GM18511 (cell line): Measurements from ENCODE around the gene LRRN2.
"Not testable (repeated sequence)": the region's sequence is repeated elsewhere in the genome, so short reads cannot be mapped to it uniquely, and the experiment has no call there.

Experiments
- ATAC-seq: cut with Tn5 transposase; IDR thresholded peaks from one replicate; pipeline ENCODE4 v1.9.1; 2021; ENCODE audit warnings: mild to moderate bottlenecking, moderate library complexity; ENCODE audit not compliant: unreplicated experiment

LRRN2 gene

GRCh38 chr1:204576422-204576821 is 109.1 kb downstream of the LRRN2 start:
- ATAC-seq, result no peak

DNA sequence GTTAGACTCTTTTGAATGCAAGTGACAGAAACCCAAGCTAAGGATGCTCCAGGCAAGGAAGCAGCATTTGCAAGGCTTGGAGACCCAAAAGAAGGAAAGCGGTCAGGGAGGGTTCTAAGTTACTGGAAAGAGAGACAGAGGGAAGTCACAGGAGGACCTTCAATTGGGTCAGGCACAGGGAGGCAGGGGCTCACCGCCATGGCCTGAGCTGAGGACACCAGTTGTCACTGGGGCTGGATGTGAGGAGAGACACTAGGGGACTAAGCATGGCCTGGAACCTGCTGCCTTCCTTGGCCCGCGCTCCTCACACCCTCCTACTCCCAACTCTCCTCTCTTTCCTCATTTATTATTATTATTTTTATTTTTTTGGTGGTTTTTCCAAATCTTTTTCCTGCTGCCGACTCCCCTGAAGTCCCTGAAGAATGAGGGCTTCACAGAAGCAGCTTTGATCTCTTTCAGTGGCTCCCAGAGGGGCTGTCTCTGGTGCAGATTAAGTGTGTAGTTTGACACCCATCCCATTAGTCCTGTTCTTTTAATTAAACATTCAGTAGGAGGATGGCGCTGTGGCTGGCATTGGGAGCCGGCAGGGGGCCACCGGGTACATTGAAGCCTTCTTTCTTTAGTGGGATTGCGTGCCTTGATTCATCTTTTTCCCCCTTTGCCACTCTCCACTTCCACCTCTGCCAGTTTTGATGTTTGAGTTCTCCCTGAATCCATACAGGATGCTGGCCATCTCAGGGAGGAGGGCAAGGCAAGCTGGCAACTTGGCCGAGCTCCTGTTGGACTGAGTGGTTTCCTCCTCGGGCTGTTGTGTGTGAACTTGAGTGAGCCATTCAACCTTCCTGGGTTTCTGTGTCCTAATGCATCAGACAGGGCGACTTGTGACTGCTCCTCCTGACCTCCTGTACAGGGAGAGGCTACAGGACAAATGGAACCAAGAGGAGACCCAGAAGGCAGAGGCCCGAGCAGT is 110.0 kb downstream of the LRRN2 start:
- no peak for ATAC-seq

DNA sequence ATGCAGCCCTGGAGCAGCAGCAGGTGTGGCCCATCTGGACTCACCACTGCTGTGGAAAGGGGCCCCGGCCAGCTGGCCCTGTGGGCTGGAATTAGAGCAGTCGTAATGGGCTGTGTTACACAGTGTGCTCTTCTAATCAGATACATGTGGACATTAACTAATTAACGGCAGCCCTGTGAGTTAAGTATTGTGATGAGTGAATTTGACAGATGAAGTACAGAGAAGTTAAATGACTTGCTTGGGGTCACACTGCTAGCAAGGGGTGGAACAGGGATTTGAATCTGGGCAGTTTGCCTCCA is 110.7 kb downstream of the LRRN2 start:
- ATAC-seq, result no peak

DNA sequence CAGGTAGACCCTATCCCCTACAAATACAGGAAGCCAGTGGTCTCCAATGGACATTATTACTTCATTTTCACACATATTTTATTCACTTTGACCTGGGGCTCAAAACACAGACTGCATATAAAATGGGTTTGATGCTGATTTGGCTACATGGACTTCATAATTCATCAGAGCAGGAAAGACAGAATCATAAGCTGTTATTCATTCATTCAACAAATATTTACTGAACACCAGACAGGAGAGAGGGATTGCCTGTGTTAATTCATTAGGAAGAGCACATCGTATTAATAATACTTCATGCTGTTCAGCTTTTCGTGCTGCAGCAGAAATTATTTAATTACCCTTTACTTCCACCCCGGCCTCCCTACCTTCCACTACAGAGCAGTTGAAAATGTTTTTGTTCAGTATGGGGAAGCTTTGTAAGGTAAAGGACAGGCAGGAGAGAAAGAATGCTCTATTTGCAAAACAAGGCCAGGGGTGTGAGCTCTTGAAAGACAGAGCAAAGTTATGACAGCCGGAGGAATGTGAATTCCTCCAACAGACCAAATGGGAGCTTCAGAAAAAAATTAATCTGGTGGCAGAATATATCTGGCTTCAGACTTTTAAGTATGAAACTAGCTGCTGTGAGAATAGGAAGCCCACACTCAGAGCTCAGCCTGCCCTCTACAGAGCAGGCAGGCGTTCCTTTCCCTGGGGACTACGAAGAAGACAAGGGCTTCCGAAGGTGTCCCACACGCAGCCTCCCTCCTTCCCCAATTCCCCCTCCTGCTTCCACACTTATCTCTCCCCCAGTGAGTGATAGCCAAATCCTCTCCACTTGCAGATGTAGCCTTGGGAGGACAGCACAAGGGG is 111.3 kb downstream of the LRRN2 start:
- ATAC-seq, result no peak

GRCh38 chr1:204572923-204573922 is 112.3 kb downstream of the LRRN2 start:
- no peak for ATAC-seq

GRCh38 chr1:204571631-204572030 is 113.9 kb downstream of the LRRN2 start:
- ATAC-seq, result no peak

GRCh38 chr1:204571128-204571527 is 114.4 kb downstream of the LRRN2 start:
- no peak for ATAC-seq

DNA sequence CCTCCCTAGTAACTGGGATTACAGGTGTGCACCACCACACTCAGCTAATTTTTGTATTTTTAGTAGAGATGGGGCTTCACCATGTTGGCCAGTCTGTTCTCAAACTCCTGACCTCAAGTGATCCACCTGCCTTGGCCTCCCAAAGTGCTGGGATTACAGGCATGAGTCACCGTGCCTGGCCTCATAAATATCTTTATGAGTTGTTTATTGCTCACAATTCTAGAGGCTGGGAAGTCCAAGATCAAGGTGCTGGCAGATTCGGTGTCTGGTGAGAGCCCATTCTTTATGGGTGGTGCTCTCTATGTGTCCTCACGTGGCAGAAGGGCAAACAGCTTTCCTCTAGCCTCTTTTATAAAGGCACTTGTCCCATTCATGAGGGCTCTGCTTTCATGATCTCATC is 115.5 kb downstream of the LRRN2 start:
- not testable (repeated sequence) for ATAC-seq

DNA sequence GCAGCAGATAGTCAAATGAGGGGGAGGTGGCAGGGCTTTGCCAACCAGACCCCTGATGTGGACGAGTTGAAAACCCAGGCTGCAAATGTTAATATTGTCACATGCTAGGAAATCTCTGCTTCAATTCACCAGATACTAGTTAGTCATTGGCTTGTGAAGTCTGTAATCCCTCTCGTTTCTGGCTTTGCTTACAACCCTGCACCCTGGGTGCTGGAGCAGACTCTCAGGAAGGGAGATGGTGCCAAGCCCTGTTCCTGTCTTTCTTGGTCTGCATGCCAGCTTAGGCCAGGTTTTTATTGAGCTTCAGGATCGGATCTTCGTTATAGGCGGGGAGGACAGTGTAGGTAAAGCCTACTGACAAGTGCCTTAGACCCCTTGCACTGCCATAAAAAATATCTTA is 116.1 kb downstream of the LRRN2 start:
- ATAC-seq, result no peak

DNA sequence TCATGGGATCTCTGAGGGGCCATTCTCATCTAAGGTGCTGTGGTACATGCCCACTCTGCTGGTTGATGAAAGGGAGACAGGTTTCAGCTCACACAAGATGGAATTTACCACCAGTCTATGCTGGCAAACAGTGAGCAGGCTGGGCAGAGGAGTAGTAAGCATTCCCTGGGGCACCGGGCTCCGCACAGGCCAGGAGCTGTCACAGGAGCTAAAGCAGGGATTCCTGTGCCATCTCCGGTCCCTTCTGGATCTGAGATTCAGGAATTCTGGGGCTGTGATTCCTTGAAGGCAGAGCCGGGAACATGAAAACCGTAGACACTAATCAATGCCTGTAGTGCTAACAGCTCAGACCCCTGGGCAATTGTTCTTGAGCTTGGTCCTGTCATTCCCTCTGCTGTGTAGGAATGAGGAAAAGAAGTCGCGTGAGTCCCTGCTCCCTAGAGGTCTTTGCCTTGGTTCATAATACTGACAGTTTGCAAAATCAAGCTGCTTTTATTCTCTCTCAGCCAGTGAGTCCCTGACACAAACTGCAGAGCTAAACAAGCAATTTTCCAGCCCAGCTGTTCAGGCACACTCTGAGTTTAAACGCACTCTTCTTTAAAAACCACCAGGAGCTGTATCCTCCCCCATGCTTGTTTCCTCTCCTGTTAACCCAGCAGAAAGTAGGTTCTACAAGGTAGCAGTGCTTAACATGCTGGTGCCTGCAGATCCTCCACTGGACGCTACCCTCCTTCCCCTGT is 116.8 kb downstream of the LRRN2 start:
- no peak for ATAC-seq
